ENCODE measurements around the gene ARAP2. TPM values are rescaled to one million over a fixed set of nuclear protein-coding genes. Genes with fewer than 3 reads are reported as not detected.

The ARAP2 gene
- total RNA-seq, 1 donor from 2014 or later: 26.0 TPM

GRCh38 chr4:36072529-36072928, 171.8 kb downstream of the ARAP2 start:
- intact Hi-C loops (cut with DNase I): no loop called here
- ATAC-seq: no peak
- DNase-seq (ENCODE audit: low spot score): no peak

- DNase-seq (ENCODE audit: low spot score): no peak
- ATAC-seq: no peak
- intact Hi-C loops (cut with DNase I): no loop called here
These were observed 177.2 kb downstream of the ARAP2 start for GRCh38 chr4:36067116-36067515.

DNA sequence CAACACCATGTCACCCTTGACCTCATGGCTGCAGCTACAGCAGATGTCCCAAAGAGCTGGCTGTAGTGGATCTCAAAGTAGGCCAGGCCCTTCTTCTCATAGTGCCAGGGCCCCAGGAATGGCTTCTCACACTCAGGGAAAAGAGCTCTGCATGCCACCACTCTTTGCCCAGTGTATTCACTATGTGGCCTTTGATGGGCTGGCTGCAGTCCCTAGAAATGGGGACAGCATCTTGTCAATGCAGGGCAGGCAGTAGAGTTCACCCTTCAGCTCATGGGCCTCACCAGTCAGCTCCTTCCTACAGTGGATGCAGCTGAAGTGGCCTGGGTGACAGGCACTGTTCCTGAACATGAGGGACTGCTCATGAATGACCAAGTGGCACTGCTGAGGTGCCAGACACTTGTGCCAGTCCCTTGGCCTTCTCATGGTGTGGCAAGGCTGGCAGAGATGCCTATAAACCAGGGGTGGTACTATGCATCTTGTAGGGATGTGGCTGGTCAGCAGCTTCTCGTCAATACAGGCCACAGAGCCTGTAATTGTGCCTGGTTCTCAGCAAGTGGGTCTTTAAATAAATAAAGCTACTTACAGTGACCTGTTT, 178.9 kb downstream of the ARAP2 start:
- DNase-seq (ENCODE audit: low spot score) (no peak), ATAC-seq (no peak)
- intact Hi-C loops (cut with DNase I): no loop called here

DNA sequence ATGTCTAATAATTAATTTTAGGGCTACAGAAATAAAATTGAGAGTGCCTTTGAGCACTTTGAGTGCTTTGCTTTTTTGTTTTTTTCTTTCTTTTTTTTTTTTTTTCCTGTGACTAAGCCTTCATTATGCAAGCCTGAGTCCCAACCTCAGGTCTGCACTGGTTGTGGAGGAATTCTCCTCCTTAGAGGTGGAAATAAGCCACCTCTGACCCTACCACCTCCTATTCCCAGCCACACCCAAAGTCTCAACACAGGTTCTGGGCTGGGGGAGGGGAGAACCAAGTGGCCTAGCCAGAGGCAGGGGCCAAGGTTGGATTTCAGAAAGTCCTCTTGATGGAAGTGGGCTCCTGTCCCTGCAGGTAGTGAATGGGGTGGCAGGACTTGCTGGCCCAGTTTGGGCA, 180.2 kb downstream of the ARAP2 start:
- ATAC-seq (no peak), DNase-seq (ENCODE audit: low spot score) (no peak)
- intact Hi-C loops (cut with DNase I): no loop called here

DNA sequence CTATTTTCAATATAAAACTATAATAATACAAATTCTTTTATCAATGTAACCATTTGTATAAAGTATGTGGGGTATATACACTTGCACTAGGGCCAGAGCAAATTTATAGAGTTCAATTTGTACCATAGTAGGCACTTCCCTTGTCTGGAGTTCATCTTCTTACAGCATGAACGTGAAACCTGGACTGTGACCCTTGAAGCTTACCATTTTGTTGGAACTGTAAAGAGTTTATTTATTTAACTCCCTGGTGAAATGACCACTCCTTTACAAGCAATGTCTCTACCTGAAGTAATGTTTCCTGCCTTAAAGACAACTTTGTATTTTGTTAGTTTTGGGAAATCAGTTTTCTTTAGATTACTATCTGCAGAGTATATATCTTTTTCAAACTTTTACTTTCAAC, 188.2 kb downstream of the ARAP2 start:
- intact Hi-C loops (cut with DNase I): no loop called here
- ATAC-seq: no peak
- DNase-seq (ENCODE audit: low spot score): no peak

DNA sequence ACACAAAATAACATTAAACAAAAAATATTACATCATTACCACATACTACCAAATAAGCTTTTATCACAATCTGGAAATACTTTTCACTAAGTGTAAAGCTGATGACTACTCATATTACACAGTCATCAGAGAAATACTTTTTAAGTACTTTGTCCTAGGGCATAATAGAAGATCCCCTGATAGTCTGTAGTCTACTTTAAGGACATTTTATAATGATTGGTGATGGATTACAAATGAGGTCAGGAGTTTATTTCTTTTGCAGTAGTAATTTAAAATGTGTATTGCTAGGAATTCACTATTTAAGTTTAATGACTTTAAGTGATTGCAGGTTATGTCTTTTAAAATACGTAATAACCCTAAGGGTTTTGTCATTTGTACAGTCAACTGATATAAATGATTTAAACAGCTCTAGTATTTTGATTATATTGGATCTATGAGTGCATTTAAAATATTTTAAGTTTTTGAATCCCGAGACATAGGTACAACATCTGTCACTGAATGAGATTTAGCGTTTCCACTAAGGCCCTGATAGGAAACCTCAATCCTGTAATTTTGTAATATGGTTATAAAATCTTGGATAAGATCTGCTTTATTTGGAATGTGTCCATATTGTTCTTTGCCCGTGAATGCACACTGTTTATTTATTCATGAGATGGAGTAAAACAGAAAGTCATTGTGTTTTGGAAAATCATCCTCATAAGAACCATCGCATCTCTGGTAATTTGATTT, 189.5 kb downstream of the ARAP2 start:
- peak; percentile 42 for ATAC-seq
- intact Hi-C loops (cut with DNase I): no loop called here
- no peak for DNase-seq (ENCODE audit: low spot score)

DNA sequence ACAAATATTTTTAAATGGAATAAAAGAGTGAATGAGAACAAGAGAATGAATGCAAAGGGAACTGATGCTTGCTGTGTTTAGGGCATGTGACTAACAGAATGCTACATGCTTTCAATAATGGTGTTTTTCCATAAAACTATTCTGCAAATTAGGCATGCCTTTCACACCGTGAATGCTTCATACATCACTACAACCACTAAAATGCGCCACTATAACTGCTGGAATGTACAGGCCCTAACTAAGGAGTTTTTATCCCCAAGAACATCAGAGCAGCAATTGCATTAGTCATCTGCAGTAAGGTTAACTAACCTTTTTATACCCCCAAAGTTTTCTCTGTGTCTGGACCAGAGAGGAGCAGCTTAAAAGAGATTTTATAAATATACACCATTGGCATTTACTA, 190.4 kb downstream of the ARAP2 start:
- ATAC-seq: no peak
- DNase-seq (ENCODE audit: low spot score): no peak
- intact Hi-C loops (cut with DNase I): no loop called here

- intact Hi-C loops (cut with DNase I): no loop called here
- ATAC-seq: no peak
- DNase-seq (ENCODE audit: low spot score): no peak
These were observed 192.7 kb downstream of the ARAP2 start for GRCh38 chr4:36051634-36052033.

DNA sequence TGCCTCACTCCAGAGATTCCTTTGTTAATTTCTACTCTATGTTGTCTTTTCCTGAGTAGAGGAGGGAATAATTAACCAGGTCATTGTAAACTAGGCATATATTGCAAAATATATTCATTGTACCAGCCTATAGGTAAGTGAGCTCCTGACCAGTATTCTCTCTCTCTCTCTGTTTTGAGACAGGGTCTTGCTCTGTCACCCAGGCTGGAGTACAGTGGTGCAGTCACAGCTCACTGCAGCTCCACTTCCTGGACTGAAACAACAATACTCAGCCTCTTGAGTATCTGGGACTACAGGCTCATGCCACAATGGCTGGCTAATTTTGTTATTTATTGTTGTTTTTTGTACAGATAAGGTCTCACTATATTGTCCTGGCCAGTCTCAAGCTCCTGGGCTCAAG, 198.3 kb downstream of the ARAP2 start:
- ATAC-seq: no peak
- DNase-seq (ENCODE audit: low spot score): no peak
- intact Hi-C loops (cut with DNase I): no loop called here

DNA sequence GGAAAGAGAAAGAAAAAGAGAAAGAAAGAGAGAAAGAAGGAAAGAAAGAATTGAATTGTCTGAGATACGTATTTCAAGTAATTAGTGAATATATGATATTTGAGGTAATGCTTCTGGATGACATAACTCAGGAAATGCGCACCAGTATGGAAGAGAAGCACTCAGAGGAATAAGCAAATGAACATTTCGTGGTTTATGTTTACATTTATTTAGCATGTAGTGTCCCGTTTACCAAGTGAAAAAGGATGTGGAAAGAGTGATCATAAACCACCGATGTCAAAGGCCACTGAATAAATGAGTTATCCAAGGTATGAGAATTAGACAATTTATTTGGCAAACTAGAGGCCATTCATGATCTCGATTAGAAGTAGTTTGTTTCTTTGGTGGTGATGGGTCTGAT, 200.4 kb downstream of the ARAP2 start:
- intact Hi-C loops (cut with DNase I): no loop called here
- ATAC-seq: no peak
- no peak for DNase-seq (ENCODE audit: low spot score)

GRCh38 chr4:36043241-36043640, 201.1 kb downstream of the ARAP2 start:
- intact Hi-C loops (cut with DNase I): no loop called here

DNA sequence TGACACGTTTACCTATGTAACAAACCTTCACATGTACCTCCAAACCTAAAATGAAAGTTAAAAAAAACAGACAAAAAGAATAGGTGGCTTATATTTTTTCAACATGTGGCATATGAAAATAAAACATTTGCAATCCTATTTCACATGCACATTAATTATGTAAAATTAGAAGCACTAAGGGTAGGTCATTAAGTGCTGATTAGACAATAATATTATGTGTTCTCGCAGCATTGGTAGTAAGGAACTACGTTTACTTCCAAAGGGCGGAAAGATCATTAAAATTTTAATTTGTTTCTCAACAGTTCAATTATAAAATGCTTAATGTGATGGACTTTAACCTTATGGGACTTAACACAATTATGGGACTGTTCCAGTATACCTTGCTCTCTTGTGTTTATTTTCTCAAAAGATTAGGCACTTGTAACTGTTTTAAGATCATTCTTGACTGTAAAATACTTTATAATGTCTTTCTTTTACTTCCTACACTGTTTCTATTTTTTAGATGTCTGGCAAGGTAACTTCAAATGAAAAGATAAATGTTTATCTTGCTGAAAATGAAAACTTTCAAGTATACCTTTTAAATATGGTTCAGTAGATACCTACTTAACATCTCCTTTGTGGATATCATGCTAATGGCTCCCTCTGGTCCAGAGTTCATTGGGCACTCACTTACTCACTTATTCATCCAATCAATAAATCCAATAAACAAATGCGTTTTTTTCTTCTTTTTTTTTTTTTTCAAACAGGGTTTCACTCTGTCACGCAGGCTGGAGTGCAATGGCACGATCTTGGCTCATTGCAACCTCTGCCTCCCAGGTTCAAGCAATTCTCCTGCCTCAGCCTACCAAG, 202.0 kb downstream of the ARAP2 start:
- intact Hi-C loops (cut with DNase I): no loop called here
- no peak for ATAC-seq

More at GRCh38 chr4:36043241-36043640, 201.1 kb downstream of the ARAP2 start:
- DNase-seq (ENCODE audit: low spot score) (no peak), ATAC-seq (no peak)

DNA sequence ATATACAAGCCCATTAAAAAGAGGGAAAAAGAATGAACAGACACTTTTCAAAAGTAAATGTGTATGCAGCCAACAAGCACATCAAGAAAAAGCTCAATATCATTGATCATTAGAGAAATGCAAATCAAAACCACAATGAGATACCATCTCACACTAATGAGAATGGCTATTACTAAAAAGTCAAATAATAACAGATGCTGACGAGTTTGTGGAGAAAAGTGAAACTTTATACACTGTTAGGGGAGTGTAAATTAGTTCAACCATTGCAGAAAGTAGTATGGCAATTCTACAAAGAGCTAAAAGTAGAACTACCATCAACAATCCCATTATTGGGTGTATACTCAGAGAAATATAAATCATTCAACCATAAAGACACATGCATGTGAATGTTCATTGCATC, 203.0 kb downstream of the ARAP2 start:
- DNase-seq (ENCODE audit: low spot score) (no peak), ATAC-seq (no peak)
- intact Hi-C loops (cut with DNase I): no loop called here

More for the DNA sequence above, 202.0 kb downstream of the ARAP2 start:
- no peak for DNase-seq (ENCODE audit: low spot score)

- intact Hi-C loops (cut with DNase I): no loop called here
- DNase-seq (ENCODE audit: low spot score) (no peak), ATAC-seq (no peak)
These were observed 205.3 kb downstream of the ARAP2 start for GRCh38 chr4:36039026-36039425.

- intact Hi-C loops (cut with DNase I): no loop called here
- DNase-seq (ENCODE audit: low spot score) (no peak), ATAC-seq (no peak)
These were observed 205.8 kb downstream of the ARAP2 start for GRCh38 chr4:36038491-36038890.

DNA sequence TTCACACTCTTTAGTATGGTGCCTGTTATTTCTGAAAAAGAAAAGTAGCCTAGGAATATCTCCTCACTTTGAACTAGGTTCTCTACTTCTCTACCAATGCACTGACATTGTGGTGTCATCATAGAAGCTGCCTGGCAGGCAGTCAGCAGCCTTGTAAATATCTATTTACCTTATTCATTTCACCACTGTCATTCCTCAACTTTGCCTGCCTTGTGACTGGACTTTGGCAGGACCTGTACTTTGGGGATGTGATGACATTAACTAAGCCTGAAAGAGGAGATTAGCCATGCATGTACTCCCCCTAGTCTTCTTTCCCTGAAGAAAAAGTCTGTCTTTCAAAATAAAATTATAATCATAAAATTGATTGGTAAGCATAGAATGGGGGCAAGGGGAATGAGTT, 207.2 kb downstream of the ARAP2 start:
- intact Hi-C loops (cut with DNase I): no loop called here
- ATAC-seq: no peak
- DNase-seq (ENCODE audit: low spot score): no peak

GRCh38 chr4:36029951-36030350, 214.4 kb downstream of the ARAP2 start:
- DNase-seq (ENCODE audit: low spot score): no peak
- ATAC-seq: no peak
- intact Hi-C loops (cut with DNase I): no loop called here

DNA sequence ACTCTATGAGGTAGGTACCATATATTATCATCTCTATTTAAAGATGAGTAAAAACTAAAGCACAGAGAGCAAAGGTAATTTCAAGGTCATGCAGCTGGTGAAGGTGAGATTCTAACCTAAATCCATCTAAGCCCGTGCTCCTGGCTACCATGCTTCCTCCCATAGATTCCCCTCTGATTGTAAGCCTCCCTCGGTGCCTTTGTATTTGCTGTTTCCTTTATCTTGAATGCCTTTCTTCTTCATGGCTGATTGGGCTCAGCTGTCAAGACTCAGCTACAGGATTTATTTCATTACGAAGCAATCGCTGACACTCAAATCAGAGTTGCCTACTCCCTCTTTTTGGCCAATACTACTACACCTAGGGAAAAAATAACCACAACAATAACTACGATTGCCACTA, 217.1 kb downstream of the ARAP2 start:
- DNase-seq (ENCODE audit: low spot score) (no peak), ATAC-seq (no peak)
- intact Hi-C loops (cut with DNase I): no loop called here

DNA sequence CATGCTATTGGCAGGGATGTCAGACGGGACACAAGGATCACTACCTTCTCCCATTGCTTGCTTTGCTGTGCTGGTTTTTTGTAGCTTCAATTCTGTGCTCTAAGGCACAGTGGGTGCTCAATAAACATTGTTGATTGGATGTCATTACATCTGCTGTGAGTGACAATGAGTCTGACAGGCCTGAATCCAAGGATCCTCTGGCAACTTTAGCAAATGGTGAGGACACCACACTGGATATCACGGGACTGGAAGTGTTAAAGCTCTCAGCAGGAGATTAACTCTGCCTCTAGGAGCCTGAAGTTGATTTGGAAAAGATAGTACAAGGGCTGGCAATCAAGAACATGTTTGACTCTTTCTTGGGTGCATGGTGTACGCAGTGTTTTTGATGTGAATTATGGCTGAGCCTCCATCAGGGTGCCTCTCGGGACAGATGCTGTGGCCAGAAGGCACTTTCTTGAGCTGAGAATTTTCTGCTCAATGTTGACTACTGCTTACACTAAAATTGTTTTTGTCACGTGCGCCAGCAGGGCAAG, 217.9 kb downstream of the ARAP2 start:
- DNase-seq (ENCODE audit: low spot score) (no peak), ATAC-seq (no peak)
- intact Hi-C loops (cut with DNase I): no loop called here
